HG02678 (cell line): ENCODE measurements around the gene MYCT1.

Experiments
- ATAC-seq: cut with Tn5 transposase; IDR thresholded peaks from one replicate; pipeline ENCODE4 v1.9.1; 2021; ENCODE audit warnings: mild to moderate bottlenecking, moderate library complexity; ENCODE audit not compliant: unreplicated experiment

The MYCT1 gene

GRCh38 chr6:152720974-152721373 lies 23.3 kb downstream of the MYCT1 start:
- ATAC-seq: no peak

DNA sequence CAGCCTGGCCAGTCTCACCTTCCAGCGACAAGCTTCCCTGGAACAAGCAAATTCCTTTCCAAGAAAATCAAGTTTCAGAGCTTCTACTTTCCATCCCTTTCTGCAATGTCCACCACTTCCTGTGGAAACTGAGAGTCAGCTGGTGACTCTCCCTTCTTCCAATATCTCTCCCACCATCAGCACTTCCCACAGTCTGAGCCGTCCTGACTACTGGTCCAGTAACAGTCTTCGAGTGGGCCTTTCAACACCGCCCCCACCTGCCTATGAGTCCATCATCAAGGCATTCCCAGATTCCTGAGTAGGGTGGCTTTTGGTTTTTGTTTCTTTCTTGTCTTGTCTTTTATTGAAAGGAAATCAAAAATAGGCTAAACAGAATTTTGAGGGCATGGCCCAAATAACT lies 24.3 kb downstream of the MYCT1 start:
- ATAC-seq: no peak

GRCh38 chr6:152723398-152723797 lies 25.7 kb downstream of the MYCT1 start:
- ATAC-seq: no peak

DNA sequence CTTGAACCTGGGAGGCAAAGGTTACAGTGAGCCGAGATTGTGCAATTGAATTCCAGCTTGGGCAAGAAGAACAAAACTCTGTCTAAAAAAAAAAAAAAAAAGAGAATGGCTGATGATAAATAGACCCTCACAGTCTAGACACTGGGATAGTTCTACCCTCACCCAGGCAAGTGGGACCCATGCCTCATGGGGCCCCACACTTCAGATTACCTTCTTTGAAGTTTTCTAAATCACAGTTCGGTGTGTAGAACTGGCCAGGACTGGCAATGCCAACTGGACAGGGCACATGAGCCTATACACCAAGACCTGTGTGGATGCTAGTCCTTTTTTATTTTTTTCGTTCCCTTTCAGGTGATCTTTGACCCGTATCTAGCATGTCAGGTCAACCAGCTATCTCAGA lies 28.6 kb downstream of the MYCT1 start:
- ATAC-seq: no peak

GRCh38 chr6:152727507-152727906 lies 29.8 kb downstream of the MYCT1 start:
- ATAC-seq: no peak

- ATAC-seq: no peak
Measured at GRCh38 chr6:152734630-152735029, 36.9 kb downstream of the MYCT1 start.

GRCh38 chr6:152736687-152737273 lies 39.1 kb downstream of the MYCT1 start:
- ATAC-seq: no peak

DNA sequence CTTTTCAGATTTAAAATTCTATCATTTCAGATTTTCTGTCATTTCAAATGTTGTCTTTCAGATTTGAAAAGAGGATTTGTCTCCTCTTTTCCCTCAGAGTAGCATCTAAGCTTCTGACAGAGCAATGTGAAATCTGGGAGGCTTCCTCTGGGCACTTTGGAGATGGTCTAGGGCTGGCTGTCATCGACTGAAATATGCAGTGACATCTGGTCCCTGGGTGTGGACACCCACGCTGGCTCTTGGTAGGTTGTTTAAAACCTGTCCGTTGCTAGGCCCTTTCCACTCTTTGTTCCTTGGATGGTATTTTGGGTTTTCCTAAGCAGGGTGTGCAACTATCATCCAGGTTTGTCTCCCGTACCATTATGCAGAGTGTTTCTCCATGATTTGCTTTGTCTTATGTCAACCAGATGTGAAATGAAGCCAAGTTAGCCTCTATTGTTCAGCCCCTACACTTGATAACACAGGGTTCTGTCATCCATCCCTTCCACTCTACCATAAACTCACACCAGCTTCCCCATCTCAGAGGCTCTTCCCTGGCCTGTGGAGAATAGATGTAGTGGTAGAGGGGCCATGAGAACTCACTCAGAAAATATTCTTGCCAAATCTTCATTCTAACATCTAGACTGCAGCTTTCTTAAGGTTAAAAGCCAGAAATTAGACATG lies 47.9 kb downstream of the MYCT1 start:
- no peak for ATAC-seq

GRCh38 chr6:152746172-152746553 lies 48.5 kb downstream of the MYCT1 start:
- no peak for ATAC-seq

- no peak for ATAC-seq
Measured at GRCh38 chr6:152748843-152749242, 51.1 kb downstream of the MYCT1 start.

DNA sequence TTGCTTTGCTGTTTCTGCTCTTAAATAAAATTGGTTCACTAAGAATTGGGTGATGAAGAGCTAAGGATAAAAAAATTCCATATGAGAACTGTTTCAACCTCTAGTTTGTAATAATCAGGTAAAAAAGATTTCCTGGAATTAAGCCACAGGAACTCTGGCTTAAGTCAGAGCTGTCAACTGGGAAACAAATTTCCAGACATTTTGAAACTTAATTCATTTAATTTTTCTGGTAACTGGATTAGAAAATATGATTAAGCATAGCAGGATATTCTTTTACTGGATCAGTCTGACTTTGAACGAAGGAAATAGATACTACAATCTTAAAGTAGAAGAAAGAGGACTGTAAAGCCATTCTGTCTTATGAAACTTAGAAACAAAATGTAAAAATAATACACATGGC lies 51.6 kb downstream of the MYCT1 start:
- no peak for ATAC-seq

DNA sequence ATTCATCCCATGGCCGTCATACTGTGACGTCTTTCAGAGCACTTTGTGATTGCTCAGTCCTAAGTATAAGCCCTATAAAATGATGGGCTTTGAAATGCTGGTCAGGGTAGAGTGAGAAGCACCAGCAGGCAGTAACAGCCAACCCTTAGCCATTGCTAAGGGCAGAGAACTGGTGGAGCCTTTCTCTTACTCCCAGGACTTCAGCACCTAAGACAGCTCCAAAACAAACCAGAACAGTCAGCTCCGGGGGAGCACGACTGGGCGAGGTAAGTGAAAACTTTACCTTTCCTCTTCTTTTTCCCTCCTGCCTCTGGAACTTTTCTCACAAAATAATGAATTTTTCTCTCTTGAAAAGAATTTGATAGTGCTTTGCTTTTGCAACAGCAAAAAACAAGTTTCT lies 53.0 kb downstream of the MYCT1 start, which contains the start of gene VIP:
Gene VIP (plus strand): TSS at position 104 of the 400 bp plus-strand sequence. CDS start 1,381 bp downstream, outside the sequence.
- no peak for ATAC-seq

- ATAC-seq: no peak
Measured at GRCh38 chr6:152765331-152765730, 67.6 kb downstream of the MYCT1 start.

DNA sequence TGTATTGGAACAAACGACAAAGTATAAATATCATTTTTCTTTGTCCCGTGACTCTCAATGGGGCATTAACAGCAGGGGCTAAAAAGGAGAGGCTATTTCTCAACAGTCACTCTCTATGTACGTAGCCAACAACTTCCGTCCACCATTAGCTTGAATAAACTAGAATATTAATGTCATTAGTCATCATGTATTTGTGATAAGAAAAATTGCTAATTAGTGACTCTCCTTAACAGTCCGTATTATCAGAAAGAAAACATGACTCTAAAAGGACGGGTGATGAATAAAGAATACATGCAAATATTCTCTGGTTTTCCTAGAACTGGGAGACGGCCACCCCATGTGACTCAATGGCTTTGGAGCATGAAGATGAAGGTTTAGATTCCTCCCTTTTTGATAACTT lies 71.5 kb downstream of the MYCT1 start:
- ATAC-seq: no peak

GRCh38 chr6:152769993-152770392 lies 72.3 kb downstream of the MYCT1 start:
- no peak for ATAC-seq

DNA sequence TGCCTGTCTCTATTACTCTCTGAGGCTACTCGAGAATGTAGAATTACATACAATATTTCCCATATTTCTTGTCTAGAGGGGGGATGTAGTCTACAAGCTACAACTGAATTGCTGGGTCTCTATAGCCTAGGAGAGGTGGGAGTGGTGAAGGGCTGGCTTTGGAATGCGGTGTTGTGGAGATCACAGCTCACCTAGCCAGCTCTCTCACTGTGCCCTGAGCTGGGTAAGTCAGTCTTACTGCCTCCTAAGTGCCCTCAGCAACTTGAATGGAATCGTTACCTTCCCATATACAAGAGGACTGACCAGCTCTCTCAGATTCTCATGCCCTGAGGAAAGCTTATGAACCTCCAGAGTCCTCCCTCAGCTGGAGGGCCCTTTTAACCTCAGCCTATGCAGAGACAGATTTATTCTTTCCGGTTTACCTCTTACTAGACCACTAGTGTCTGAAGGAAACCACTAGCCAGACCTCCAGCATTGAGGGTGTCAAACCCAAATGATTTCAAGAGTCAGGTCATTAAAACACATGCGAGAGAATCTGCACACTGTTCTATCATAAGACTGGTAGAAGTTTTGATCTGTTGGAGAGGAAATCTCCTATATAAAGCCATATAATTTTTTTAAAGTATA lies 73.5 kb downstream of the MYCT1 start:
- ATAC-seq: no peak
